Nephron progenitor cell (in vitro differentiated cells): Measurements from ENCODE around the gene UTS2R.

Source experiments
- DNase-seq: peaks from one replicate; pipeline ENCODE4 v3.0.0; 2021
- H3K27ac Mint-ChIP-seq: 2 replicates; pipeline ENCODE4 v1.8.0; 2021; ENCODE audit warnings: mild to moderate bottlenecking, moderate library complexity, mixed read lengths
- H3K27me3 Mint-ChIP-seq: 2 replicates; pipeline ENCODE4 v1.8.0; 2021; ENCODE audit warnings: mild to moderate bottlenecking, low read depth, mixed read lengths; ENCODE audit not compliant: poor library complexity
- H3K36me3 Mint-ChIP-seq: 2 replicates; pipeline ENCODE4 v1.8.0; 2021; ENCODE audit warnings: low read depth, mixed read lengths
- H3K4me1 Mint-ChIP-seq: 2 replicates; pipeline ENCODE4 v1.8.0; 2021; ENCODE audit warnings: mixed read lengths
- H3K4me3 Mint-ChIP-seq: 2 replicates; pipeline ENCODE4 v1.8.0; 2021; ENCODE audit warnings: mild to moderate bottlenecking, moderate library complexity, mixed read lengths
- H3K9me3 Mint-ChIP-seq: 2 replicates; pipeline ENCODE4 v1.8.0; 2021; ENCODE audit warnings: mild to moderate bottlenecking, moderate library complexity, mixed read lengths
- TF ChIP-seq, protein P1 (sequence below): fragments of 200-600 bp; sonication (generic); IDR thresholded peaks from 2 replicates; pipeline ENCODE4 v1.5.0; 2021; ENCODE audit warnings: antibody characterized with exemption

UTS2R gene

DNA sequence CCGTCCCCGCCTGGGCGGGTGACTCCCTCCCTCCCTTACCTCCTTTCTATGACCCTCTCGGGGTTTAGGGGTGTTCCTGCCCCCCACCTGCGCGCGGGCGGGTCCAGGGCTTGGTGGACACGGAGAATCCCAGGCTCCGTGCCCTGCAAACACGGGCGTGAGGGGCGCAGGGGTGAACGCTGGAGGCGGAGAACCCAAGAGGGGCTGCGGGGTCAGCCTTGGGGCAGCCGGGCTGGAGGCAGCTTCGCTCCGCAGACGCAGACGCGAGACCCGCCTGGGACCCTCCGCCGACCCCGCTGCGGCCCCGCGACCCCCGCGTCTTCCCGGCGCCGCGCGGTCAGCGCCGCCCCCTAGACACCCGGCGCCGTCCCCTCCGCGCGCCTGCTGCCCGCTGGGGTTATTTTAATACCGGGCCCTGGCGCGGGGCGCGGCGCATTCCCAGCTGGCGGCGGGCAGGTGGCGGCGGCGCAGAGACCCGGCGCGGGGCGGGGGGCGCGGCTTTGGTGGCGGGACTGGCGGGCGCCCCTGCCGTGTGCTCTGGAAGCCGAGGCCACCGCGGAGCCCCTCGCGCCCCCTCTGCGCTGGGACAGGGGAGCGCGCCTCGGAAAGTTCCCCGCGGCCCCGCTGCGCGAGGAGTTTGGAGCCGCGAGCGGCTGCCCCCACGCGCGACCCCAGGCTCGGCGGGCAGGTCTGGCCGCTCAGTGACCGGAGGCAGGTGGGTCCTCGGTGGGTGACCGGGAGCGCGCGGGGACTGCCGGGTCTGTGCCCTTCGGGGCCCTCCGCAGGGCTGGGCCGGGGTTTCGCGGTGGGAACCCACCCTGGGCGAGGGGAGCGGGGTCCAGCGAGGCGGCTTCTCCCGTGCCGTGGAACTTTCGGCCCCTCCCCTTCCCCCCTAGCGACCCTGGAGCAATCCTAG lies at the start of gene UTS2R:
TSS of gene UTS2R (plus strand) at position 433 of the 916 bp plus-strand sequence. CDS start 2,560 bp downstream, outside the sequence.
- Mint-ChIP-seq H3K4me3 (peak within 1 kb of the TSS; percentile 80), H3K4me1 (peaks cover 43% of the 10 kb centered on the region), H3K27me3 (peaks cover 25% of the 10 kb centered on the region), H3K27ac (peak within 1 kb of the TSS; percentile 74), H3K36me3 (peaks cover 4% of the 10 kb centered on the region), H3K9me3 (peaks cover 8% of the 10 kb centered on the region)
- TF ChIP-seq, protein P1, sequence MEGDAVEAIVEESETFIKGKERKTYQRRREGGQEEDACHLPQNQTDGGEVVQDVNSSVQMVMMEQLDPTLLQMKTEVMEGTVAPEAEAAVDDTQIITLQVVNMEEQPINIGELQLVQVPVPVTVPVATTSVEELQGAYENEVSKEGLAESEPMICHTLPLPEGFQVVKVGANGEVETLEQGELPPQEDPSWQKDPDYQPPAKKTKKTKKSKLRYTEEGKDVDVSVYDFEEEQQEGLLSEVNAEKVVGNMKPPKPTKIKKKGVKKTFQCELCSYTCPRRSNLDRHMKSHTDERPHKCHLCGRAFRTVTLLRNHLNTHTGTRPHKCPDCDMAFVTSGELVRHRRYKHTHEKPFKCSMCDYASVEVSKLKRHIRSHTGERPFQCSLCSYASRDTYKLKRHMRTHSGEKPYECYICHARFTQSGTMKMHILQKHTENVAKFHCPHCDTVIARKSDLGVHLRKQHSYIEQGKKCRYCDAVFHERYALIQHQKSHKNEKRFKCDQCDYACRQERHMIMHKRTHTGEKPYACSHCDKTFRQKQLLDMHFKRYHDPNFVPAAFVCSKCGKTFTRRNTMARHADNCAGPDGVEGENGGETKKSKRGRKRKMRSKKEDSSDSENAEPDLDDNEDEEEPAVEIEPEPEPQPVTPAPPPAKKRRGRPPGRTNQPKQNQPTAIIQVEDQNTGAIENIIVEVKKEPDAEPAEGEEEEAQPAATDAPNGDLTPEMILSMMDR: no peak
- peak; percentile 79 for DNase-seq

DNA sequence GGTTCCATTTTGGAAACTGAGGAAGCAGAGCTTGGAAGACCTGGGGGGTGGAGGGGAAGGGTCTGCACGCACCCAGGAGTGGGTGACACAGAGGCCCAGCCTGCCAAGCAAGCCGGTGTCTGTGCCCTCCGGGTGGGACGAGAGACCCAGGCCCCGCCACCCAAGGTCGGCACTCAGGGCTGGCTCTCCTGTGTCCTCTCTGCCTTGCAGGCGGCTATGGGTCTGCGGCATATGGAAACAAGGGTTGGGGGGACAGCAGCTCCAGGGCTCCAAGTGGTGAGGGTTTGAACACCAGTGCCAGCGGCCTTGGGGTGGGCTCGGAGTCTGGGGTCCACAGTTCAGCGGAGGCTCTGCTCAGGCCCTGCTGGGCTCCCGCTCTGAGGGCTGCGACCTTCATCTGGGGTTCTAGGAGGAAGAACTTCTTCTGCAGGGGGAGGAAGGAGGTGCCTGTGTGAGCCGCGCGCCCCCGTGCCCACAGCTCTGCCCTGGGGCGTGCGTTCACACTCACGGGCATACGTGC lies 49.6 kb upstream of the UTS2R start:
- no peak overlapping the region for H3K27ac Mint-ChIP-seq
- peaks cover 17% of the 10 kb centered on the region for H3K4me1 Mint-ChIP-seq
- H3K27me3 Mint-ChIP-seq: peaks cover 10% of the 10 kb centered on the region
- no peak overlapping the region for H3K4me3 Mint-ChIP-seq
- H3K36me3 Mint-ChIP-seq: no peaks in the 10 kb centered on the region
- TF ChIP-seq, protein P1: no peak
- no peaks in the 10 kb centered on the region for H3K9me3 Mint-ChIP-seq
- no peak for DNase-seq

DNA sequence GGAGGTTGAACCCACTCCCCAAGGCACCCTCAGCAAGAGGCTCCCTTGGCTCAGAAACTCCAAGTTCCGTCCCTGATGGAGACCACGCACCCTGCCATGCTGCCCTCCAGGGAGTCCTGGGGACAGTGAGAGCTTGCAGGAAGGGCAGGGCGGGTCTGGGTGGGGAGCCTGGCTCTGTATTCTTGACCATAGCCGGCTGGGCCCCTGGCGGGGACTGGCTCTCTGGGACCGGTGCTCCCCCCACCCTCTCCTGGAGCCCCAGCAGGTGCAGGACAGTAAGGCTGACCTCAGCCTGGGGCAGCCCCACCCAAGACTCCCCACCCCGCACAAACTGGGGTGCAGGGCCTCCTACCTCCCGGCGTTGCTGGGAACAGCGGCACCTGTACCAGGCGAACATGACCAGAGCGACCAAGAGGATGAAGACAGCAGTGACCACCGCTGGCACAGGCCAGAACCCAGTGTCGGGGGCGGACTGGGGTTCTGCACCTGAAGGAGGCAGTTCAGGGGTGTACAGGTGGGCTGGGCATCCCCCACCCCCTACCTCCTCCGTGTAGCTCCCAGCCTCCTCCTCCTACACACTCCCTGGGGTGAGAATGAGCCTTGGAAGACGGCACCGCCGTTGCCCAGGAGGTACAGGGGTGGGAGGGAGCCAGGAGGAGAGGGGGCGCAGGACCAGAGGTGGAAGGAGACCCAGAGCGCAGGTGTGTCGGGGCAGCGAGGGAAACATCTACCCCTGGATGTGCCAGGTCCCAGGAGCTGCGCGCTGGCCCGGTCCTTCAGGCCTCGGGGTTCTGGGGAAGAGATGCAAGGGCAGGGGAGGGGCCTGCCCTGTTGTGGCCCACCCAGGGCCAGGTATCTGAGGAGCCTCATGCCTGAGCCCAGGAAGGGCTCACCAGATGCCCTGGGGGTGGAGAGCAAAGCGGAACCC lies 48.8 kb upstream of the UTS2R start:
- H3K27ac Mint-ChIP-seq: no peak overlapping the region
- H3K4me3 Mint-ChIP-seq: no peak overlapping the region
- H3K36me3 Mint-ChIP-seq: no peaks in the 10 kb centered on the region
- TF ChIP-seq, protein P1: no peak
- no peak for DNase-seq
- no peaks in the 10 kb centered on the region for H3K9me3 Mint-ChIP-seq
- H3K4me1 Mint-ChIP-seq: peaks cover 21% of the 10 kb centered on the region
- peaks cover 10% of the 10 kb centered on the region for H3K27me3 Mint-ChIP-seq

DNA sequence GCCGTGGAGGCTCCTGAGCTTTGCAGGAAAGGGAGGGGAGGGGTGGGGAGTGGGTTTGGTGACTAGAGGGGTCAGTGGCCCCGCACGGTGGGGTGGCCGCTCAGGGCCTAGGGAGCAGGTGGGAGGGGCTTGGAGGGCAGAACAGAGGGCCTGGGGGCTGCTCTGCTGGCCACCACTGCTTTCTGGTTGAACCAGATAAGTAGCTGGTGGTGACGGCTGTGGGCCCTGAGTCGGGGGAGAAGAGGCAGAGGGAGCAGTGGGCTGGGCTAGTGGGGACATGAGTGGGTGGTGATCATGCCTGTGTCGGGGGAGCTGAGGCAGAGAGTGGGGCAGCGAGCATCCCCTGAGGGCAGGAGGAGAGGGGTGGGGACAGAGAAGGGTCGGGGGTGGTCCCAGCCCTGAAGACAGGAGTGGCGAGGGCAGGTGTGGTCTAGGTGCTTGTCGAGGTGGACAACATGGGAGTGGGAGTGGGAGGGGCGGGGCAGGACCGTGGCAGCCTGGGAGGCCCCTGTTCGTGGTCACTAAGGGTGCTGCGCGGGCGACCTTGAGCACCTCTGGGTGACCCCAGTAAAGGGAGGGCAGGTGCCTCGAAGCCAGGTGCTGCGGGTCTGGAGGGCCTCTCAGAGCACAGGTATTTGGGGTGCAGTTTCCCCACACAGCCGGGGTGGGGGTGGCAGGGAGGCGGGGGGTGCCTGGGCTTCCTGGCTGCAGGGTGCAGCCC lies 47.9 kb upstream of the UTS2R start:
- peaks cover 25% of the 10 kb centered on the region for H3K4me1 Mint-ChIP-seq
- H3K4me3 Mint-ChIP-seq: no peak overlapping the region
- H3K27me3 Mint-ChIP-seq: peaks cover 10% of the 10 kb centered on the region
- TF ChIP-seq, protein P1: no peak
- no peaks in the 10 kb centered on the region for H3K9me3 Mint-ChIP-seq
- no peak for DNase-seq
- H3K36me3 Mint-ChIP-seq: no peaks in the 10 kb centered on the region
- H3K27ac Mint-ChIP-seq: no peak overlapping the region

DNA sequence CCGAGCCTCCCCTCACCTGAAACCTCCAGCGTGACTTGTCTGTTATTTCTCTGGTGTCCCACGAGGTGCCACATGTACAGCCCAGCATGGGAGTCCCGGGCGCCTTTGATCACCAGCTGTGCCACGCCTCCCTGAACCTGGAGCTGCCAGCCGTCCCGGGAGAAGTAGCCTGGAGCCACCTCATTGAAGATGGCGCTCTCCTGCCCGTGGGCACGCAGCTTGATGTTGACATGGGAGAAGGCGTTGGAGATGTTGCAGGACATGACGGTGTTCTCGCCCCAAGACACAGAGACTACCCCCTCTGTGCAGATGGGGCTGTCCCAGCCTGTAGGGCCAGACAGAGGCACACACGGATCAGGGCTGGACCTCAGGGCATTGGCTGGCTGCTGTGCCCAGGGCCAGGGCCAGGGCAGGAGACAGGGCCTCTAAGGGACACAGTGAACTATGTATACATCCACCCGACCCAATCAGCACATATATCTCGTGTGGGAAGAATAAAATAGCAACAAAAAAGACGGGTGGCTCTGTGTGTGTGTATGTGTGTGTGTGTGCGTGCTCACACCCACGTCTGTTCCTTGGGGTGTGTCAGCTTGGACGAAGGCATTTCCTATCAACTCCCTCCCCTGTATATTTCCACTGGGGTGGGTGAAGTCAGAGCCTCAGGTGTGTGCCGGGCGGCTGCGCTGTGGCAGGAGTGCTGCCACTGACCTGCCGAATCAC lies 46.8 kb upstream of the UTS2R start:
- TF ChIP-seq, protein P1: no peak
- Mint-ChIP-seq H3K4me1 (peaks cover 29% of the 10 kb centered on the region), H3K9me3 (no peaks in the 10 kb centered on the region), H3K36me3 (no peaks in the 10 kb centered on the region), H3K27me3 (peaks cover 12% of the 10 kb centered on the region), H3K4me3 (no peak overlapping the region), H3K27ac (no peak overlapping the region)
- DNase-seq: no peak
